ENCODE data around the gene ALG2.

The ALG2 gene

GRCh38 chr9:99189887-99190596, 31.7 kb downstream of the ALG2 start:
- no peak for DNase-seq

GRCh38 chr9:99189186-99189585, 32.6 kb downstream of the ALG2 start:
- no peak for DNase-seq

GRCh38 chr9:99187311-99187710, 34.4 kb downstream of the ALG2 start:
- DNase-seq = no peak

GRCh38 chr9:99185934-99186333, 35.8 kb downstream of the ALG2 start:
- DNase-seq = no peak

GRCh38 chr9:99185348-99185632, 36.5 kb downstream of the ALG2 start:
- no peak for DNase-seq

GRCh38 chr9:99184475-99185347, 37.0 kb downstream of the ALG2 start:
- peak; percentile 87 for DNase-seq

GRCh38 chr9:99184110-99184474, 37.6 kb downstream of the ALG2 start:
- DNase-seq = no peak

GRCh38 chr9:99183616-99184015, 38.1 kb downstream of the ALG2 start:
- DNase-seq = no peak

- DNase-seq = no peak
Observed at GRCh38 chr9:99182356-99182755, 39.4 kb downstream of the ALG2 start.

- DNase-seq = peak; percentile 69
Observed at GRCh38 chr9:99181621-99182020, 40.1 kb downstream of the ALG2 start.

GRCh38 chr9:99181206-99181605, 40.5 kb downstream of the ALG2 start:
- no peak for DNase-seq

GRCh38 chr9:99180662-99181061, 41.1 kb downstream of the ALG2 start:
- no peak for DNase-seq

- no peak for DNase-seq
Observed at GRCh38 chr9:99180199-99180598, 41.5 kb downstream of the ALG2 start.

GRCh38 chr9:99178912-99179872, 42.5 kb downstream of the ALG2 start:
- DNase-seq = no peak

- DNase-seq = no peak
Observed at GRCh38 chr9:99177576-99178366, 44.0 kb downstream of the ALG2 start.

- no peak for DNase-seq
Observed at GRCh38 chr9:99176527-99177013, 45.2 kb downstream of the ALG2 start.

- no peak for DNase-seq
Observed at GRCh38 chr9:99173570-99174504, 47.9 kb downstream of the ALG2 start.

- no peak for DNase-seq
Observed at GRCh38 chr9:99172124-99173091, 49.3 kb downstream of the ALG2 start.

- no peak for DNase-seq
Observed at GRCh38 chr9:99171225-99172123, 50.3 kb downstream of the ALG2 start.

Data from EL (cell line).